ACC112 (cell line): Measurements from ENCODE around the gene LAMB3.

Experiments
- H2AFZ ChIP-seq: fragments of 200-600 bp; sonication (generic); one replicate; pipeline ENCODE4 v1.6.0; 2017; ENCODE audit warnings: antibody characterized with exemption, low read length; ENCODE audit not compliant: unreplicated experiment
- H3K27ac ChIP-seq: fragments of 200-600 bp; sonication (generic); 2 replicates; pipeline ENCODE4 v1.5.1; 2014; ENCODE audit warnings: low read depth, mild to moderate bottlenecking, antibody characterized with exemption, low read length, moderate library complexity
- H3K27me3 ChIP-seq: fragments of 200-600 bp; sonication (generic); 2 replicates; pipeline ENCODE4 v1.6.1; 2014; ENCODE audit warnings: mild to moderate bottlenecking, antibody characterized with exemption, low read length, moderate library complexity, mixed read lengths; ENCODE audit not compliant: insufficient read depth
- H3K36me3 ChIP-seq: fragments of 200-600 bp; sonication (generic); 2 replicates; pipeline ENCODE4 v1.6.1; 2016; ENCODE audit warnings: mild to moderate bottlenecking, antibody characterized with exemption, low read length, moderate library complexity, mixed read lengths; ENCODE audit not compliant: insufficient read depth
- H3K4me1 ChIP-seq: fragments of 200-600 bp; sonication (generic); one replicate; pipeline ENCODE4 v1.6.1; 2016; ENCODE audit warnings: low read length, mixed read lengths; ENCODE audit not compliant: insufficient read depth, unreplicated experiment, control insufficient read depth
- H3K4me3 ChIP-seq: fragments of 200-600 bp; sonication (generic); 2 replicates; pipeline ENCODE4 v1.5.1; 2014; ENCODE audit warnings: mild to moderate bottlenecking, low read depth, low read length
- H3K79me2 ChIP-seq: fragments of 200-600 bp; sonication (generic); one replicate; pipeline ENCODE4 v1.6.0; 2016; ENCODE audit warnings: low read length; ENCODE audit not compliant: control insufficient read depth, unreplicated experiment, insufficient read depth

LAMB3 gene

GRCh38 chr1:209593747-209594146 lies 58.5 kb downstream of the LAMB3 start:
- Histone ChIP-seq H3K36me3 (no peaks in the 10 kb centered on the region), H2AFZ (no peak overlapping the region), H3K4me3 (no peak overlapping the region)

DNA sequence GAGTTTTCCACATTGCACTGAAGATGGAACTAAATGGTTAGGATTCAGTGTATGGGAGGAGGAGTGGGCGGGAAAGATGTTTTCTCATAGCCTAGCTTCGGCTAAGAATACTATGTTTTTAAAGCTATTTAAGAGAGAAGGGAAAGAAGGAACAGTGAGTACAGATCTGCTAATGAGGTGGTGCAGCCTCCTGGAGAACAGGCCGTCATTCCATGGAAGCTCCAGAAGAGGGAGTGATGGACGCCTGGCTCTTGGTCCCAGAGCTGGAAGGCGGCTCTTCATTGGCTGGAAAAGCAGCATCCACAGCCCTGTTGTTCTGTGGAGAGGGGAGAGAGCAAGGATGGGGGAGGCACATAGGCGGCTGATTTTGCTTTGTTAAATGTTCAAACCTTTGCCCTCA lies 61.8 kb downstream of the LAMB3 start:
- peaks cover 5% of the 10 kb centered on the region for H3K4me1 ChIP-seq
- no peaks in the 10 kb centered on the region for H3K79me2 ChIP-seq
- H3K27me3 ChIP-seq, result peaks cover 29% of the 10 kb centered on the region
- H2AFZ ChIP-seq, result no peak overlapping the region
- H3K27ac ChIP-seq, result no peak overlapping the region
- no peak overlapping the region for H3K4me3 ChIP-seq
- H3K36me3 ChIP-seq, result no peaks in the 10 kb centered on the region

More at GRCh38 chr1:209593747-209594146, 58.5 kb downstream of the LAMB3 start:
- Histone ChIP-seq H3K79me2 (no peaks in the 10 kb centered on the region), H3K4me1 (peaks cover 4% of the 10 kb centered on the region), H3K27me3 (peaks cover 40% of the 10 kb centered on the region), H3K27ac (no peak overlapping the region)

DNA sequence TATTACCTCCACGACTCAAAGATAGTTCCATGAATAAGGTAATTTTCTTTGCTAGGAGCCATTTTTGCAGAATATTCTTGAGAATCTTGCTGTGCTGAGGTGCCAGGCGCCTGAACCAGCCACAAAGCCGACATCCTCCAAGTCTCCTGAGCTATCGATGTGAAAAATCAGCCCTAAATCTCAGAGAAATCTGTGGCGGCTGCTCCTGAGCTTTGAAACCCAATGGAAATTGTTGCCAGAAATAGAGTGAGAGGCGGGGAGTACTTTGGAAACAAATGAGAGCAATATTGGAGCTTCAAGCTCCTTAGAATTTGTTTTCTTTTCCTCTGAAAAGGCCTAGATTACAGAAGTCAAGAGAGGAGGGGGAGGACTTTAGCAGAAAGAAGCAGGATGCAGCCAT lies 62.4 kb downstream of the LAMB3 start:
- Histone ChIP-seq H3K79me2 (no peaks in the 10 kb centered on the region), H3K27me3 (peaks cover 34% of the 10 kb centered on the region), H3K27ac (no peak overlapping the region), H3K4me3 (no peak overlapping the region), H3K36me3 (no peaks in the 10 kb centered on the region), H2AFZ (no peak overlapping the region), H3K4me1 (peaks cover 8% of the 10 kb centered on the region)

- peaks cover 34% of the 10 kb centered on the region for H3K27me3 ChIP-seq
- H3K36me3 ChIP-seq, result no peaks in the 10 kb centered on the region
- peaks cover 8% of the 10 kb centered on the region for H3K4me1 ChIP-seq
- H3K27ac ChIP-seq, result no peak overlapping the region
- H2AFZ ChIP-seq, result no peak overlapping the region
- H3K79me2 ChIP-seq, result no peaks in the 10 kb centered on the region
- no peak overlapping the region for H3K4me3 ChIP-seq
These were observed 62.8 kb downstream of the LAMB3 start for GRCh38 chr1:209589440-209589839.

- Histone ChIP-seq H3K79me2 (no peaks in the 10 kb centered on the region), H2AFZ (no peak overlapping the region), H3K4me1 (peaks cover 8% of the 10 kb centered on the region), H3K36me3 (no peaks in the 10 kb centered on the region), H3K27ac (no peak overlapping the region), H3K27me3 (peaks cover 37% of the 10 kb centered on the region), H3K4me3 (no peak overlapping the region)
These were observed 64.4 kb downstream of the LAMB3 start for GRCh38 chr1:209587789-209588188.

GRCh38 chr1:209586221-209586740 lies 65.9 kb downstream of the LAMB3 start:
- Histone ChIP-seq H3K36me3 (no peaks in the 10 kb centered on the region), H2AFZ (no peak overlapping the region), H3K4me1 (peaks cover 8% of the 10 kb centered on the region), H3K79me2 (no peaks in the 10 kb centered on the region), H3K27me3 (peaks cover 43% of the 10 kb centered on the region), H3K27ac (no peak overlapping the region), H3K4me3 (no peak overlapping the region)

GRCh38 chr1:209585672-209586071 lies 66.6 kb downstream of the LAMB3 start:
- H3K4me3 ChIP-seq, result 0 out of 2 replicates have a peak overlapping the region, but pooled peaks have one; percentile 1

GRCh38 chr1:209585197-209585596 lies 67.0 kb downstream of the LAMB3 start:
- H3K4me3 ChIP-seq, result 0 out of 2 replicates have a peak overlapping the region, but pooled peaks have one; percentile 1

More at GRCh38 chr1:209585672-209586071, 66.6 kb downstream of the LAMB3 start:
- Histone ChIP-seq H2AFZ (no peak overlapping the region), H3K27ac (no peak overlapping the region), H3K4me1 (peaks cover 8% of the 10 kb centered on the region), H3K36me3 (no peaks in the 10 kb centered on the region), H3K79me2 (no peaks in the 10 kb centered on the region), H3K27me3 (peaks cover 43% of the 10 kb centered on the region)

DNA sequence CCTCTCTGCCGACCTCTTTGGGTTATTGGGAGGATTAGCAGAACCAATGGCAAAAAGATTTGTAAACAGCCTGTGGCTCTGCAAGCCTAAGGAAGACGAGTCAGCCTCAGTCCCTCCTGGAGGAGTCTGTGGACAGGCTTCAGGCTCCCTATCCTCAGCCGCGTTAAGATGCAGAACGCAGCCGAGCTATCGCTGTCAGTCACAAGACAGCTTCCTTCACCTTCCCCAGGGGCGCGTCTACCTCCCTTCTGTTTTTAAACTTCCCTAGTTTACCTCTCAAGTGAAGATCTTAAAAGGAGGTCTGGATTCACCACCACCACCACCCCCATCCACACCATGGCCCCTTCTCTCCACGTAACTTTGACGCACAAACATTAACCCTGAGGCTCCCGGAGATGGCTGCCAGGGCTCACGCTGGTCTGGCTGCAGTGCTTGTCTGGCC lies 68.0 kb downstream of the LAMB3 start:
- Histone ChIP-seq H3K27me3 (peaks cover 43% of the 10 kb centered on the region), H3K4me1 (peaks cover 4% of the 10 kb centered on the region), H3K79me2 (no peaks in the 10 kb centered on the region), H3K4me3 (no peak overlapping the region), H3K36me3 (no peaks in the 10 kb centered on the region), H3K27ac (no peak overlapping the region), H2AFZ (no peak overlapping the region)

More at GRCh38 chr1:209585197-209585596, 67.0 kb downstream of the LAMB3 start:
- peaks cover 8% of the 10 kb centered on the region for H3K4me1 ChIP-seq
- H3K27me3 ChIP-seq, result peaks cover 43% of the 10 kb centered on the region
- H2AFZ ChIP-seq, result no peak overlapping the region
- H3K79me2 ChIP-seq, result no peaks in the 10 kb centered on the region
- H3K36me3 ChIP-seq, result no peaks in the 10 kb centered on the region
- H3K27ac ChIP-seq, result no peak overlapping the region

DNA sequence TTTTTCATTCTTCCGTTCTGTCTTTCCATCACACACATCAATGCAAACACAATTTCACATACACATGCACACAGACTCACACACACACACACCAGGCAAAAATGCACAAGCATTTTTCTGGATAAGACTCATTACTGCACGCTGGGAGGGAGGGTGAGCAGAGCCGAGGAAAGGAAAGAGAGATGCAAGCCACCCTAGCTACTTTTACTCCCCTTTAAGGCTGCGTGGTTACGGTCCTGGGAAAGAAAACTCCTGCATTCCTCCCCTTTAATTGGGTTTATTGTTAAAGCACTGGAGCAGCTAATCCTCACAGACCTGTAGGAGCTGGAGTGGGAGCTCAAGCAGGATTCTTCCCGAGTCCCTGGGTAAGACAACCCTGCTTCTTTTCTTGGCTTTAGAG lies 68.8 kb downstream of the LAMB3 start, which contains the start of gene CAMK1G:
TSS of gene CAMK1G (plus strand) at position 307 of the 400 bp plus-strand sequence. CDS start 11,270 bp downstream, outside the sequence.
- Histone ChIP-seq H2AFZ (no peak within 1 kb of the TSS), H3K36me3 (no peaks in the 10 kb centered on the region), H3K27ac (no peak within 1 kb of the TSS), H3K79me2 (no peaks in the 10 kb centered on the region), H3K4me3 (no peak within 1 kb of the TSS), H3K4me1 (peaks cover 4% of the 10 kb centered on the region), H3K27me3 (peaks cover 43% of the 10 kb centered on the region)

DNA sequence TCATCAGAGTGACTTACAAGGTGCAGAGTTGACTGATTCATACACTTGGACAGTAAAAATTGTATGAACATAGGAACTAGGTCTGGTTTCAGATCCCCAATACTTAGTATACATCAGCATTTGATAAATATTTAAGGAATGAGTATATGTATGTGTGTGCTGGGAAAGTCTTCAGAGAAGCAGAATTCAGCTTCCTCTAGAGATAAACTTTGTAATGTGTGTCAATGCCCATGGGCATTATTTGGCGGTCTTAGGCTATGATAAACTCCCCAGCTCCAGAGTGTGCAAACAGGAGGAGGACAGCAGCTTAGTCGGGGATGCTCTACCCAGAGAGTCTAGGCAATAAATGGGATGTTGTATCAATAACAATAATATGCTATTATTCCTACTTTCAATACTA lies 71.6 kb downstream of the LAMB3 start:
- Histone ChIP-seq H3K79me2 (no peaks in the 10 kb centered on the region), H2AFZ (no peak overlapping the region), H3K36me3 (no peaks in the 10 kb centered on the region), H3K4me3 (no peak overlapping the region), H3K27me3 (peaks cover 37% of the 10 kb centered on the region), H3K27ac (no peak overlapping the region), H3K4me1 (peaks cover 12% of the 10 kb centered on the region)
